H1 (cell line): Measurements from ENCODE around the gene FRMD5. TPM values are rescaled to one million over a fixed set of nuclear protein-coding genes. Genes with fewer than 3 reads are reported as not detected.

Experiments
- CTCF ChIA-PET: fragments of 300-600 bp; sonication (Branson Sonifier 250); formaldehyde crosslinking; loops from one replicate; lab custom pipeline; 2021; ENCODE audit not compliant: partially characterized antibody; lab: Charles Lee
- POLR2A ChIA-PET: fragments of 300-600 bp; sonication (Branson Sonifier 250); formaldehyde crosslinking; loops from one replicate; lab custom pipeline; 2021; ENCODE audit warnings: inconsistent platforms; ENCODE audit not compliant: partially characterized antibody; lab: Charles Lee
- DNase-seq, 2 experiments: peaks; one replicate each; pipeline versions ENCODE4 v3.0.0 to v3.0.0-alpha.2; 2010 to 2022; ENCODE audit warnings: low spot score in 2 of 2, low read depth in 1 of 2, mixed read lengths in 1 of 2
- FAIRE-seq: peaks from 2 replicates; lab custom pipeline; 2011; peaks lifted over from hg19 to GRCh38; lab: Jason Lieb, UNC
- H2AFZ ChIP-seq: 2 replicates; pipeline ENCODE4 v1.8.1; 2012; ENCODE audit warnings: low read length, inconsistent platforms
- H2AK5ac ChIP-seq: 2 replicates; pipeline ENCODE4 v1.6.1; 2013; ENCODE audit warnings: low read depth, low read length
- H2BK120ac ChIP-seq: replicated peaks from 2 replicates; pipeline ENCODE3; 2013; ENCODE audit warnings: low read depth, low read length, inconsistent platforms
- H2BK12ac ChIP-seq: 2 replicates; pipeline ENCODE4 v1.6.1; 2013; ENCODE audit warnings: low read depth, low read length
- H2BK15ac ChIP-seq: 2 replicates; pipeline ENCODE4 v1.6.1; 2013; ENCODE audit warnings: low read length
- H2BK20ac ChIP-seq: 2 replicates; pipeline ENCODE4 v1.6.1; 2013; ENCODE audit warnings: low read length
- H2BK5ac ChIP-seq: 2 replicates; pipeline ENCODE4 v1.6.1; 2013; ENCODE audit warnings: low read depth, low read length
- H3K14ac ChIP-seq: 2 replicates; pipeline ENCODE4 v1.6.1; 2013; ENCODE audit warnings: inconsistent platforms; ENCODE audit not compliant: insufficient read length
- H3K18ac ChIP-seq: 2 replicates; pipeline ENCODE4 v1.6.1; 2013; ENCODE audit warnings: low read length; ENCODE audit errors: extremely low read depth
- H3K23ac ChIP-seq: 2 replicates; pipeline ENCODE4 v1.6.1; 2013; ENCODE audit warnings: inconsistent platforms; ENCODE audit not compliant: insufficient read length
- H3K23me2 ChIP-seq: 2 replicates; pipeline ENCODE4 v1.6.1; 2013; ENCODE audit warnings: low read depth, low read length
- H3K27ac ChIP-seq: 2 replicates; pipeline ENCODE4 v1.6.1; 2011; ENCODE audit warnings: low read depth, low read length, inconsistent platforms
- H3K27me3 ChIP-seq, 4 experiments: replicated peaks in 1 of 4; 1 replicate in 1 of 4; 2 replicates in 3 of 4; pipeline versions ENCODE4 v1.6.1 to v1.8.1; 2011 to 2013; ENCODE audit warnings: low read length in 3 of 4, mild to moderate bottlenecking in 3 of 4, inconsistent platforms in 2 of 4, mixed read lengths in 2 of 4, moderate library complexity in 1 of 4; ENCODE audit not compliant: control insufficient read depth in 3 of 4, insufficient read depth in 3 of 4; ENCODE audit errors: extremely low read depth in 1 of 4
- H3K36me3 ChIP-seq, 4 experiments: 2 replicates each; pipeline versions ENCODE4 v1.6.1 to v1.8.1; 2011 to 2013; ENCODE audit warnings: mild to moderate bottlenecking in 4 of 4, low read length in 3 of 4, moderate library complexity in 2 of 4, control low read depth in 1 of 4, inconsistent platforms in 1 of 4; ENCODE audit not compliant: insufficient read depth in 4 of 4, control insufficient read depth in 2 of 4
- H3K4ac ChIP-seq: replicated peaks from 2 replicates; pipeline ENCODE3; 2013; ENCODE audit warnings: low read length, low read depth, mixed read lengths, inconsistent platforms; ENCODE audit not compliant: insufficient read length
- H3K4me1 ChIP-seq, 4 experiments: replicated peaks in 1 of 4; 1 replicate in 1 of 4; 2 replicates in 3 of 4; pipeline versions ENCODE4 v1.6.1 to v1.8.1; 2011 to 2013; ENCODE audit warnings: low read length in 3 of 4, inconsistent platforms in 2 of 4, mixed read lengths in 1 of 4; ENCODE audit not compliant: insufficient read depth in 4 of 4, control insufficient read depth in 3 of 4
- H3K4me2 ChIP-seq, 2 experiments: 2 replicates each; pipeline versions ENCODE4 v1.6.1 to v1.8.1; 2011 to 2013; ENCODE audit warnings: low read depth in 2 of 2, low read length in 2 of 2, control low read depth in 1 of 2, inconsistent platforms in 1 of 2, mild to moderate bottlenecking in 1 of 2; ENCODE audit not compliant: insufficient read depth in 1 of 2
- H3K4me3 ChIP-seq, 4 experiments: fragments of 200-600, 300-600 bp in 1 of 4; sonication (generic), shearing (Covaris generic), sonication (Bioruptor Twin) in 1 of 4; 2 replicates each; pipeline versions ENCODE4 v1.5.1 to v1.8.1; 2011 to 2016; ENCODE audit warnings: low read length in 4 of 4, low read depth in 3 of 4, control low read depth in 2 of 4, inconsistent platforms in 2 of 4, mild to moderate bottlenecking in 2 of 4, mixed read lengths in 1 of 4, moderate library complexity in 1 of 4; ENCODE audit not compliant: insufficient read depth in 2 of 4; ENCODE audit errors: extremely low read depth in 1 of 4
- H3K56ac ChIP-seq: replicated peaks from 2 replicates; pipeline ENCODE3; 2013; ENCODE audit warnings: low read depth, mild to moderate bottlenecking, mixed read lengths, low read length, inconsistent platforms; ENCODE audit not compliant: insufficient read length
- H3K79me1 ChIP-seq: 2 replicates; pipeline ENCODE4 v1.6.1; 2013; ENCODE audit warnings: low read depth, low read length, control low read depth
- H3K79me2 ChIP-seq, 2 experiments: 2 replicates each; pipeline versions ENCODE4 v1.6.1 to v1.8.1; 2012 to 2013; ENCODE audit warnings: low read length in 2 of 2, mild to moderate bottlenecking in 2 of 2, inconsistent platforms in 1 of 2; ENCODE audit not compliant: insufficient read depth in 2 of 2, control insufficient read depth in 1 of 2
- H3K9ac ChIP-seq, 4 experiments: replicated peaks in 1 of 4; 1 replicate in 1 of 4; 2 replicates in 3 of 4; pipeline versions ENCODE4 v1.6.1 to v1.8.1; 2011 to 2013; ENCODE audit warnings: low read depth in 3 of 4, low read length in 3 of 4, control low read depth in 2 of 4, mild to moderate bottlenecking in 2 of 4, moderate library complexity in 2 of 4, inconsistent platforms in 1 of 4; ENCODE audit errors: extremely low read depth in 1 of 4
- H3K9me3 ChIP-seq, 2 experiments: 2 replicates each; pipeline versions ENCODE4 v1.6.1 to v1.8.1; 2012 to 2013; ENCODE audit warnings: mild to moderate bottlenecking in 2 of 2, moderate library complexity in 2 of 2, control low read depth in 1 of 2, inconsistent platforms in 1 of 2, low read depth in 1 of 2, low read length in 1 of 2, mixed read lengths in 1 of 2; ENCODE audit not compliant: insufficient read depth in 2 of 2
- H4K20me1 ChIP-seq, 2 experiments: replicated peaks in 1 of 2; 2 replicates each; pipeline versions ENCODE3 to v1.8.1; 2011 to 2013; ENCODE audit warnings: inconsistent platforms in 2 of 2, low read length in 2 of 2, mild to moderate bottlenecking in 1 of 2; ENCODE audit not compliant: insufficient read depth in 2 of 2, control insufficient read depth in 1 of 2
- H4K5ac ChIP-seq: 2 replicates; pipeline ENCODE4 v1.6.1; 2013; ENCODE audit warnings: low read length, low read depth, mixed read lengths, inconsistent platforms; ENCODE audit not compliant: insufficient read length
- H4K8ac ChIP-seq: 2 replicates; pipeline ENCODE4 v1.8.0; 2013; ENCODE audit warnings: mild to moderate bottlenecking, moderate library complexity, low read length, inconsistent platforms; ENCODE audit not compliant: insufficient read depth; ENCODE audit errors: extremely low read depth
- H4K91ac ChIP-seq: replicated peaks from 2 replicates; pipeline ENCODE3; 2013; ENCODE audit warnings: low read length, mixed read lengths, inconsistent platforms; ENCODE audit not compliant: insufficient read length
- CEBPB ChIP-seq: IDR thresholded peaks from 2 replicates; pipeline ENCODE4 v1.6.1; 2012; ENCODE audit warnings: low read depth, low read length
- FOSL1 ChIP-seq: IDR thresholded peaks from 2 replicates; pipeline ENCODE4 v1.6.1; 2011; ENCODE audit warnings: mild to moderate bottlenecking, low read depth, low read length, moderate library complexity; ENCODE audit not compliant: insufficient read depth
- GABPA ChIP-seq: IDR thresholded peaks from 2 replicates; pipeline ENCODE4 v1.6.1; 2011; ENCODE audit warnings: mild to moderate bottlenecking, low read length, moderate library complexity, borderline replicate concordance; ENCODE audit not compliant: insufficient read depth
- GTF2F1 ChIP-seq: IDR thresholded peaks from 2 replicates; pipeline ENCODE4 v1.6.1; 2012; ENCODE audit warnings: low read depth, low read length, improper control_type of control experiment, borderline replicate concordance
- KDM4A ChIP-seq: IDR thresholded peaks from one replicate; pipeline ENCODE4 v1.7.1; 2012; ENCODE audit warnings: low read depth, mild to moderate bottlenecking, moderate library complexity, low read length, inconsistent platforms; ENCODE audit not compliant: severe bottlenecking
- KDM5A ChIP-seq: fragments of 200-600 bp; IDR thresholded peaks from 2 replicates; pipeline ENCODE4 v1.7.1; 2012; ENCODE audit warnings: mild to moderate bottlenecking, low read length, inconsistent platforms, mixed read lengths
- NRF1 ChIP-seq: IDR thresholded peaks from 2 replicates; pipeline ENCODE4 v1.6.1; 2011; ENCODE audit warnings: mild to moderate bottlenecking, low read depth, low read length, improper control_type of control experiment
- POLR2A ChIP-seq, 2 experiments: IDR thresholded peaks; 1 replicate in 1 of 2; 2 replicates in 1 of 2; pipeline ENCODE4 v1.6.1; 2011; ENCODE audit warnings: low read depth in 2 of 2, low read length in 2 of 2, mild to moderate bottlenecking in 2 of 2; ENCODE audit errors: control extremely low read depth in 1 of 2
- RXRA ChIP-seq: IDR thresholded peaks from 2 replicates; pipeline ENCODE4 v1.6.1; 2011; ENCODE audit warnings: low read depth, mild to moderate bottlenecking, low read length, moderate library complexity; ENCODE audit not compliant: insufficient read depth
- SIN3A ChIP-seq, 2 experiments: IDR thresholded peaks in 1 of 2; conservative IDR thresholded peaks in 1 of 2; 2 replicates each; pipeline ENCODE4 v1.6.1; 2011 to 2012; ENCODE audit warnings: low read length in 2 of 2, improper control_type of control experiment in 1 of 2, low read depth in 1 of 2, mild to moderate bottlenecking in 1 of 2
- TAF7 ChIP-seq: optimal IDR thresholded peaks from 2 replicates; pipeline ENCODE3; 2011; ENCODE audit warnings: low read depth, mild to moderate bottlenecking, inconsistent platforms, low read length, moderate library complexity, borderline replicate concordance
- TEAD4 ChIP-seq: IDR thresholded peaks from 2 replicates; pipeline ENCODE4 v1.6.1; 2012; ENCODE audit warnings: low read depth, low read length, inconsistent platforms, mixed read lengths
- WGBS, 2 experiments: shearing (Covaris generic) in 1 of 2; methylation state at CpG; one replicate each; pipeline versions ENCODE4 v1.1.6 to v1.1.7; 2013 to 2015; ENCODE audit warnings: low lambda C conversion rate in 2 of 2, mixed read lengths in 2 of 2, inconsistent platforms in 1 of 2, low coverage in 1 of 2, missing lambda C conversion rate in 1 of 2; ENCODE audit not compliant: insufficient replicate concordance in 2 of 2, insufficient coverage in 1 of 2, insufficient read length in 1 of 2; ENCODE audit errors: extremely low coverage in 1 of 2, missing lambda C conversion rate in 1 of 2; 5-methylcytosine and 5-hydroxymethylcytosine counted together
- polyA plus RNA-seq, 7 experiments: library from polyadenylated mRNA; depleted of rRNA in 3 of 7; stranded (reverse) in 5 of 7; unstranded in 2 of 7; fragments of >200 nt in 5 of 7; fragments of 200-250 nt in 2 of 7; gene quantifications; 1 replicate in 5 of 7; 2 replicates in 1 of 7; 4 replicates in 1 of 7; pipeline versions ENCODE4 v1.2.1 to v1.2.3, GENCODE V29; 2011 to 2013; ENCODE audit warnings: missing spikeins in 2 of 7, mixed read lengths in 2 of 7
- total RNA-seq: library from RNA; stranded (reverse); fragmentation: NEBNext Ultra II Directional; extraction: Animal tissue kit (Norgen Biotek cat#: 25700); gene quantifications from 2 replicates; pipeline ENCODE4 v1.2.1, GENCODE V29; 2021
- TF ChIP-seq, protein P1 (sequence below): IDR thresholded peaks from 2 replicates; pipeline ENCODE4 v1.6.1; 2011; ENCODE audit warnings: low read length, improper control_type of control experiment

The FRMD5 gene
- total and polyA plus RNA-seq, 2 of the 8 experiments (the other 6 are each of a cell fraction or from before 2014, with no cell fraction given), result 10.1 to 12.6 TPM

GRCh38 chr15:43871835-43872234 lies 323.2 kb downstream of the FRMD5 start:
- Histone ChIP-seq H3K79me2 (no peaks in the 10 kb centered on the region), H3K4ac (no peak overlapping the region), H4K8ac (no peak overlapping the region), H3K9me3 (no peaks in the 10 kb centered on the region), H3K23me2 (no peaks in the 10 kb centered on the region), H2BK12ac (no peak overlapping the region), H2BK15ac (no peak overlapping the region), H3K4me1 (no peaks in the 10 kb centered on the region), H3K23ac (no peak overlapping the region), H2BK5ac (no peak overlapping the region), H3K79me1 (no peaks in the 10 kb centered on the region), H4K91ac (no peak overlapping the region), H3K9ac (no peak overlapping the region), H2AFZ (no peak overlapping the region), H3K27me3 (no peaks in the 10 kb centered on the region), H2BK120ac (no peak overlapping the region), H3K4me3 (no peak overlapping the region), H2AK5ac (no peak overlapping the region), H4K20me1 (peaks cover 0 to 3% of the 10 kb centered on the region in 2 experiments), H3K27ac (no peak overlapping the region), H3K36me3 (peaks cover 0 to 12% (median 2%) of the 10 kb centered on the region in 4 experiments; a peak in 5 of 8 replicates), H4K5ac (no peak overlapping the region), H3K18ac (no peak overlapping the region), H2BK20ac (no peak overlapping the region), H3K14ac (no peak overlapping the region), H3K56ac (no peak overlapping the region), H3K4me2 (no peak overlapping the region)
- DNase-seq (no peak), FAIRE-seq (no peak)
- 98% methylated on average over 2 of the region's 2 CpGs; no CpG with 5 or more reads in 1 of the 2 experiments for WGBS, 2 experiments
- POLR2A ChIA-PET, result no interaction called here
- CTCF ChIA-PET, result interaction anchor here (0.6 to 4.4 kb wide), 17 partner anchors 10 to 327 kb away, joined by 3 to 30 read pairs (median 4); no protein-coding TSS in a partner anchor
- no peak for TF ChIP-seq GTF2F1
- TF ChIP-seq GABPA, result no peak
- TF ChIP-seq CEBPB, result no peak
- no peak for TF ChIP-seq NRF1
- TF ChIP-seq, protein P1, sequence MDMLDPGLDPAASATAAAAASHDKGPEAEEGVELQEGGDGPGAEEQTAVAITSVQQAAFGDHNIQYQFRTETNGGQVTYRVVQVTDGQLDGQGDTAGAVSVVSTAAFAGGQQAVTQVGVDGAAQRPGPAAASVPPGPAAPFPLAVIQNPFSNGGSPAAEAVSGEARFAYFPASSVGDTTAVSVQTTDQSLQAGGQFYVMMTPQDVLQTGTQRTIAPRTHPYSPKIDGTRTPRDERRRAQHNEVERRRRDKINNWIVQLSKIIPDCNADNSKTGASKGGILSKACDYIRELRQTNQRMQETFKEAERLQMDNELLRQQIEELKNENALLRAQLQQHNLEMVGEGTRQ, result no peak
- TF ChIP-seq TEAD4, result no peak
- TF ChIP-seq KDM5A, result no peak
- TF ChIP-seq KDM4A, result no peak
- no peak for TF ChIP-seq RXRA
- no peak for TF ChIP-seq SIN3A (conservative IDR thresholded peaks at IDR 0.05 in 1 of 2, IDR thresholded peaks at IDR 0.05 in 1 of 2; ENCODE audit: low read depth in 1 of 2, low read length in 2 of 2)
- no peak for TF ChIP-seq POLR2A (IDR thresholded peaks at IDR 0.05; ENCODE audit: control extremely low read depth in 1 of 2, low read depth in 2 of 2, low read length in 2 of 2)
- no peak for TF ChIP-seq TAF7
- no peak for TF ChIP-seq FOSL1
